NT2/D1 (cell line): ENCODE measurements around the gene TSSK1B.
"Not testable (repeated sequence)": the region's sequence is repeated elsewhere in the genome, so short reads cannot be mapped to it uniquely, and the experiment has no call there.

Experiments
- DNase-seq: peaks from one replicate; pipeline ENCODE4 v3.0.0-alpha.2; 2011; ENCODE audit warnings: low read depth, low spot score
- H3K27me3 ChIP-seq: 2 replicates; pipeline ENCODE4 v1.6.0; 2011; ENCODE audit warnings: mild to moderate bottlenecking; ENCODE audit not compliant: insufficient read length, insufficient read depth
- H3K36me3 ChIP-seq: 2 replicates; pipeline ENCODE4 v1.6.1; 2011; ENCODE audit warnings: mild to moderate bottlenecking, low read length, mixed read lengths; ENCODE audit not compliant: insufficient read depth, insufficient read length
- H3K4me1 ChIP-seq: 2 replicates; pipeline ENCODE4 v1.5.1; 2011; ENCODE audit not compliant: insufficient read depth, insufficient read length
- H3K4me3 ChIP-seq: 2 replicates; pipeline ENCODE4 v1.5.1; 2011; ENCODE audit warnings: low read depth; ENCODE audit not compliant: insufficient read length
- H3K9ac ChIP-seq: 2 replicates; pipeline ENCODE4 v1.6.0; 2011; ENCODE audit warnings: low read depth; ENCODE audit not compliant: insufficient read length
- H3K9me3 ChIP-seq: 2 replicates; pipeline ENCODE4 v1.5.1; 2011; ENCODE audit warnings: mild to moderate bottlenecking, low read length; ENCODE audit not compliant: insufficient read depth
- SUZ12 ChIP-seq: IDR thresholded peaks from 2 replicates; pipeline ENCODE4 v1.6.1; 2011; ENCODE audit not compliant: insufficient read length, insufficient read depth; ENCODE audit errors: extremely low read depth
- YY1 ChIP-seq: IDR thresholded peaks from 2 replicates; pipeline ENCODE4 v1.6.1; 2011; ENCODE audit not compliant: insufficient read length, insufficient read depth
- ZNF274 ChIP-seq: IDR thresholded peaks from 2 replicates; pipeline ENCODE4 v1.6.1; 2011; ENCODE audit warnings: mild to moderate bottlenecking, low read depth, low read length

Gene TSSK1B

GRCh38 chr5:113434889-113435288 lies at the start of gene TSSK1B:
TSS of gene TSSK1B (minus strand) at chr5:113434989. CDS start at chr5:113434839, 150 bp downstream.
- Histone ChIP-seq H3K27me3 (no peaks in the 10 kb centered on the region), H3K4me3 (no peak within 1 kb of the TSS), H3K9ac (no peak within 1 kb of the TSS), H3K36me3 (no peaks in the 10 kb centered on the region), H3K4me1 (no peaks in the 10 kb centered on the region), H3K9me3 (no peaks in the 10 kb centered on the region)
- no peak for DNase-seq
- TF ChIP-seq SUZ12 (no peak), ZNF274 (no peak), YY1 (no peak)

GRCh38 chr5:113480243-113480642 lies 45.5 kb upstream of the TSSK1B start:
- no peaks in the 10 kb centered on the region for H3K9me3 ChIP-seq
- no peaks in the 10 kb centered on the region for H3K27me3 ChIP-seq
- no peak for TF ChIP-seq SUZ12
- TF ChIP-seq ZNF274, result no peak
- no peak for TF ChIP-seq YY1

GRCh38 chr5:113478691-113479090 lies 43.9 kb upstream of the TSSK1B start:
- Histone ChIP-seq H3K4me1 (no peaks in the 10 kb centered on the region), H3K9me3 (no peaks in the 10 kb centered on the region), H3K4me3 (no peak overlapping the region), H3K36me3 (no peaks in the 10 kb centered on the region), H3K9ac (no peak overlapping the region), H3K27me3 (no peaks in the 10 kb centered on the region)
- DNase-seq, result no peak
- TF ChIP-seq YY1 (no peak), ZNF274 (no peak), SUZ12 (no peak)

More at GRCh38 chr5:113480243-113480642, 45.5 kb upstream of the TSSK1B start:
- DNase-seq, result no peak
- Histone ChIP-seq H3K4me1 (no peaks in the 10 kb centered on the region), H3K36me3 (no peaks in the 10 kb centered on the region), H3K9ac (no peak overlapping the region), H3K4me3 (no peak overlapping the region)

- H3K27me3 ChIP-seq, result no peaks in the 10 kb centered on the region
- no peaks in the 10 kb centered on the region for H3K4me1 ChIP-seq
- H3K4me3 ChIP-seq, result no peak overlapping the region
- H3K36me3 ChIP-seq, result no peaks in the 10 kb centered on the region
- DNase-seq, result no peak
- TF ChIP-seq YY1 (no peak), ZNF274 (no peak), SUZ12 (no peak)
- H3K9me3 ChIP-seq, result peaks cover 17% of the 10 kb centered on the region
- no peak overlapping the region for H3K9ac ChIP-seq
Measured at GRCh38 chr5:113474100-113474728, 39.4 kb upstream of the TSSK1B start.

GRCh38 chr5:113463032-113463431 lies 28.2 kb upstream of the TSSK1B start:
- no peaks in the 10 kb centered on the region for H3K36me3 ChIP-seq

GRCh38 chr5:113457106-113457505 lies 22.3 kb upstream of the TSSK1B start:
- not testable (repeated sequence) for H3K36me3 ChIP-seq, H3K4me3 ChIP-seq, H3K4me1 ChIP-seq, H3K9me3 ChIP-seq, DNase-seq, H3K27me3 ChIP-seq, H3K9ac ChIP-seq

More at GRCh38 chr5:113463032-113463431, 28.2 kb upstream of the TSSK1B start:
- no peaks in the 10 kb centered on the region for H3K9me3 ChIP-seq
- H3K4me1 ChIP-seq, result no peaks in the 10 kb centered on the region
- no peak for TF ChIP-seq SUZ12
- no peak for TF ChIP-seq ZNF274
- no peak for TF ChIP-seq YY1
- no peaks in the 10 kb centered on the region for H3K27me3 ChIP-seq
- no peak overlapping the region for H3K9ac ChIP-seq
- no peak overlapping the region for H3K4me3 ChIP-seq
- DNase-seq, result no peak

GRCh38 chr5:113452941-113453340 lies 18.2 kb upstream of the TSSK1B start:
- no peaks in the 10 kb centered on the region for H3K27me3 ChIP-seq
- TF ChIP-seq SUZ12, result no peak
- no peak for TF ChIP-seq ZNF274
- TF ChIP-seq YY1, result no peak
- DNase-seq, result no peak
- no peak overlapping the region for H3K9ac ChIP-seq
- no peaks in the 10 kb centered on the region for H3K9me3 ChIP-seq
- no peak overlapping the region for H3K4me3 ChIP-seq
- H3K4me1 ChIP-seq, result no peaks in the 10 kb centered on the region
- H3K36me3 ChIP-seq, result no peaks in the 10 kb centered on the region
